SW 1271 (cell line): ENCODE measurements around the gene TRIM6.
"Not testable (repeated sequence)": the region's sequence is repeated elsewhere in the genome, so short reads cannot be mapped to it uniquely, and the experiment has no call there.

ENCODE experiments used
- DNase-seq, 2 experiments: peaks; one replicate each; lab custom pipeline; 2025; lab: John Stamatoyannopoulos, UW

Gene TRIM6, protein sequence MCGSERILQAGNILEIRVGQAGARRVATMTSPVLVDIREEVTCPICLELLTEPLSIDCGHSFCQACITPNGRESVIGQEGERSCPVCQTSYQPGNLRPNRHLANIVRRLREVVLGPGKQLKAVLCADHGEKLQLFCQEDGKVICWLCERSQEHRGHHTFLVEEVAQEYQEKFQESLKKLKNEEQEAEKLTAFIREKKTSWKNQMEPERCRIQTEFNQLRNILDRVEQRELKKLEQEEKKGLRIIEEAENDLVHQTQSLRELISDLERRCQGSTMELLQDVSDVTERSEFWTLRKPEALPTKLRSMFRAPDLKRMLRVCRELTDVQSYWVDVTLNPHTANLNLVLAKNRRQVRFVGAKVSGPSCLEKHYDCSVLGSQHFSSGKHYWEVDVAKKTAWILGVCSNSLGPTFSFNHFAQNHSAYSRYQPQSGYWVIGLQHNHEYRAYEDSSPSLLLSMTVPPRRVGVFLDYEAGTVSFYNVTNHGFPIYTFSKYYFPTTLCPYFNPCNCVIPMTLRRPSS

DNA sequence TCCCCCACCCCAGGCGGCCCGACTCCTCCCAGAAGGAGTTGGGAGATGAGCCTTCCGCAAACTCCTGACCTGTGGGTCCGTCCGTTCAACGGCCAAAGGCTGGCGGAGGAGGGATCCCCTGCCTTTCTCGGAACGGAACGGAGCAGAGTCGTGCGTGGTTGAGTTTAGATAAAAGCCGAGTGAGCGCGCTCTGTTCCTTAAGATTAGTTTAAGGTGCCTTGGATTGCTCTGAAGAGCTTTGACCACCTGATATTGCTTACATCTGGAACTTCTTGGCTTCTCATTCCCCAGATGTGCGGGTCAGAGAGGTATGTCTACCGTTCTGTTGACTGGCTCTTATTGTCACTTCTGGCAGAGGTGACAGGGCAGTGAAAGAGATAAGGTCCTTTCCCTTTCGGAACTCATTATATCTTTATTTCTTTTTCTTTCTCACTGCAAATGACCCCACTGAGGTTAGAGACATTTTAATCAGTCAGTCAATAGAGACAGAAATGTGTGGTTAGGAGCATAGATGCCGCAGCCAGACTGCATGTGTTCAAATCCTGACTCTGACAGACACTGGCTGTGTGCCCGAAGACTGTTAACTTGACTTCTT is at the start of gene TRIM6:
TRIM6 (plus strand) TSS at position 31 of the 595 bp plus-strand sequence; CDS start at position 292, 261 bp downstream.
- DNase-seq = no peak

DNA sequence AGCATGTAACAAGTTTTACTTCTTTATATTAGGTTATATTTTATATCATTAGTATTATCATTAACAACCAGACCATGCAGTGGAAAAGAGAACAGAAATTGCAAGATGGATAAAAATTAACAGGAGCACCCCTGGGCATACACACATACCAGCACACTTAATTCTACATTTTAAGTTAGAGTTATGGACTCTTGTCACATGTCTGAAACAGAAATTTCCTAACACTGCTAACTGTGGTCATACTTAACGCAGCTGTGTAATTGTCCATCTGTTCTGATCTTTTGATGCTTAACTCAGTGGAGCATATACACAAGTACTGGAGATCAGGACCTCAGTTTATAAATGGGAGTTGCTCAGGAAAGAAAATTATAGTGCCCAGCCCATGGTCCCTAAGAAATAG is 48.5 kb upstream of the TRIM6 start:
- no peak for DNase-seq

DNA sequence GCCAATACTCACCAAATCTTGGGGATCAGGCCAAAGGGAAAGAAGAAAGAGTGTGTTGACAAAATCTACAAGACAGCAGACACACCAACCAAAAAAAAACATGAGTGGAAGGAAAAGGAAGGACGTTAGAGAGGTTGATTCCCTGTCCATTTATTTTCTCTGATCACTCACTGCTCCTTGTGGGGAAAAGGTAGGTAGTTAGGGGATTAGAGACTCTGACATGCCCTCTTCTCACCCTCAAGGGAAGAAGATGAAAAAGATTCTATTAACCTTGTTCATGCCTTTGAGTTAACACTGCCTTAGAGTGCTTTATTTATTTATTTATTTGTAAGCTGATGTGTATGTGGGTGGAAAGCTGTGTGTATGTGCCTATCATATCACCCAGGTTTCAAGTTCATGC is 48.0 kb upstream of the TRIM6 start, which contains the start of gene OR52H1:
OR52H1 (minus strand) TSS at position 101 of the 400 bp plus-strand sequence. CDS start 3,035 bp downstream, outside the sequence.
- no peak for DNase-seq

DNA sequence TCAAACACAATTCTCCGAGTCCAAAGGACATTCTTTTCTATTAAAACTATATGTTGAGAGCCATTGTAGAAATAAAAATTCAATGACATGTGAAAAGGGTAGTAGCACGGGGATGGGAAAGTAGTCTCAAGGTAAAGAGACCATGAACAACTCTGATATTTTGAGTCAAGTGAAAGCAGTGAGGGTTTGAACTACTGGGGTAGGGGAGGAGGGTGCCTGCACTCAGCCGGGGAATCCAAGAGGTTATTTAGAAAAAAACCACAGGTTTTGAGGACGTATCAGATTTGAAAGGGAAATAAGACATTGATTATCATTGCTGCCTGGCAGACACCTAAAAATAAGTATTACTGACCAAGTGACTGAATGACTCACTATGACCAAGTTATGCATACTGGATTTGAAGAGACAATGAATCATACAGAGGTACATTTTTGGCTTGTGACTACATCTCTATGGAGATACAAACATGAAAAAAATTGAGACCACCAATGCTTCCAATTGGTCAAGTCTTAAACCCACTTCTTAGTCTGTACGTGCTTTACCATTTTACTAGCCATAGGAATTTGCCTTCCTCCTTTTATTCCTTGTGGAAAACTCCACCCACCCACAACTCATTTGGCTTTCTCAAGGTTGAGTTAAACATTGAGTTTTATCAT is 45.9 kb upstream of the TRIM6 start:
- peak in 1 of 2 experiments; percentile 65 for DNase-seq

DNA sequence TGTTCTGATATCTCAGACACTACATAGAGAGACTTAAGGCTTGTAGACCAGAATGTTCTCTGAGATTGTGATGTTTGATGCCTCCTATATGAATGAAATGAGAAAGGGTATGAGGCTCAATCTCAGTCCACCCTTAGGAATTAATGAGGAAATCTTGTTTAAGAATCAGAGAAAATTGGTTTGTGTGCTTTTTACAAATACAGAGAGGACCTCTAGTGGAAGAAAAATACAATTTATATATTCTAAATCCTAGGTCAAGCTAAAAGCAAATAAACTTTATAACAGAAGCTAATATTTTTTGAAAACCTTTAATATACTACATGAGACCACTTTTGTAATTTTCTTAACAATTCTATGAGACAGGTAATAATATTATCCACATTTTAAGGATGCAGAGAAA is 43.1 kb upstream of the TRIM6 start:
- peak in 1 of 2 experiments; percentile 12 for DNase-seq

DNA sequence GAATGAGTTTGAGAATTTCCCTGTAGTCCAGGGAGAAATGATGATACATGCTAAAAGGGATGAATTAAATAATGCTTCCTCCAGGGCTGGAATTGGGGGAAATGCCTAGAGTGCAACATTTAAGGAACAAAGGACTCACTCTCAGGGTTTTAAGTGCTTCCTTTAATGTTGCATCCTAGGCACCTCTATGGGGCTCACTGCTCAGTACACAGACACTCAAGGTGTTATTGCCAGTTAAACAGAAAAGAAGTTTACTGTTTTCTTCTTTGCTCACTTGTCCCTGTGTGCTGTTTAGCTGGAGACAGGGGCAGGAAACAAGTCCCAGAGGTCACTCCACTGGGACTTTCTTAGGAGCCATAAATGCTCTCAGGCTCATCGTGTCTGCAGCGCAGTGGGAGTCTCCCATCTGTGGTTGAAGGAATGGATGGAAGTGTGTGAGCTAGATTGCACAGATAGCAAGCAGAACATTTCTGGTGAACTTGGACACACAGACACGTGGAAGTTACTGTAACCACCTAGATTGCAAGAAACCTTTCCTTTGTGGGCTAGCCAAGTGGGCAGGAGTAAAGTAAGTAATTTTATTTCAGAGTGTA is 39.7 kb upstream of the TRIM6 start:
- no peak for DNase-seq

DNA sequence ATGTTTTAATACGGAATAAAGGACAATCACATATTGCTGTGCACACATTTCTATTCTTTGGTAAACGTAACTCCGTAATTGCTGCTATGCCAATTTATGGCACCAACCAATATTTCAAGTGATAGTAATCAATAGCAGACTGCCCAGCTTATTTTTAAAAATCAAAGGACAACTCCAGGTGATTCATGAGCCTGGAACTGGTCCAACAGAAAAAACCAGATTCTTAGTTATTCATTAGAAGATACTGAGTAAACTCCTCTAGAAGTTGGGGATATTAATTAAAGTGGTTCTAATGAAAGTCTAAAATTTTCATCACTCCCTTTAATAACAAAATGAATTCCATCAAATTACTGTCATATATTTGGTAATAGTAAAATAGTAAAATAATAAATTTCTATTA is 38.7 kb upstream of the TRIM6 start:
- no peak for DNase-seq

DNA sequence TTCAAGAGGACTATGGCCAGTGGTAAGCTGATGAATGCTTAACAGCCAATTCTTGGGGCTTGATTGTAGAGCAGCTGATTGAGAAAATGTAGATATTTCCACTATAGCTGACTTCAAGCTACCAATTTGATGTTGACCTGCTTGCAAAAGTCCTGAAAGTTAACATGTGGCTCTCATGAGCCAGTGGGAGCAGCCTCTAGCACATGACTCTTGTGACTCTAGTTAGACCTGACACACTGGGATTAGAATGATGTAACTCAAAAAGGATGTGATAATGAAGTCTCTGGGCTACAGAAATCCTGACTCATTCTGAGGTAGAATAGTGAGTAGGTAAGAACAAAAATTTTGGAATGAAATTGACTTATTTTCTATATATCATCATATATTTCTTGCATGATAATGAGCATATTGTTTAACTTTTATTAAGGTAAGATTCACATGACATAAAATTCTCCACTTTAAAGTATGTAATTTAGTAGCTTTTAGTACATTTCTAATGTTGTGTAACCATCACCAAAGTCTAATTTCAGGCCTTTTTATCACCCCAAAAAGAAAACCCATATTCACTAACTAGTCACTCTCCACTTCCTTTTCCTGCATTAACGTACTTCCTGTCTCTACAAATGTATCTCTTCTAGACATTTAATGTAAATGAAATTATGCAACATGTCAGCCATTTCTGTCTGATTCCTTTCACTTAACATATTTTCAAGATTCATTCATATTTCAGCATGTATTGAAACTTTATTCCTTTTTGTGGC is 32.0 kb upstream of the TRIM6 start:
- no peak for DNase-seq

DNA sequence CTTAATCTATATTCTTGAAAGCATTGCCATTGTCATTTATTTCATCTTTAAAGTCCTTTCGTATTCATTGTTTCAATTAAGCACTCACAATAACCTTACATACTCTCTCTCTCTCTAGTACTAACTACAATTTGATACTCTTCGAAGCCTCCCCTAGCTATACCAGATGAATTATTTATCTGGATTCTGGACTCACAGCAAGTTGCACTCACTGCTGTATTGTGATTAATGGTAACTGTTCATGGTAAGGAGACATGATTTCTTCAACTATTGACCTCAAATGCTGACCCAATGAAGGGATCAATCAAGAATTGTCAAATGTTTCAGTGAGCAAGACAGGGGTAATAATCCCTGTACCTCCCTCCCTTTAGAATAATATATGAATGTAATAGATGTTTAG is 21.8 kb upstream of the TRIM6 start:
- DNase-seq = no peak

DNA sequence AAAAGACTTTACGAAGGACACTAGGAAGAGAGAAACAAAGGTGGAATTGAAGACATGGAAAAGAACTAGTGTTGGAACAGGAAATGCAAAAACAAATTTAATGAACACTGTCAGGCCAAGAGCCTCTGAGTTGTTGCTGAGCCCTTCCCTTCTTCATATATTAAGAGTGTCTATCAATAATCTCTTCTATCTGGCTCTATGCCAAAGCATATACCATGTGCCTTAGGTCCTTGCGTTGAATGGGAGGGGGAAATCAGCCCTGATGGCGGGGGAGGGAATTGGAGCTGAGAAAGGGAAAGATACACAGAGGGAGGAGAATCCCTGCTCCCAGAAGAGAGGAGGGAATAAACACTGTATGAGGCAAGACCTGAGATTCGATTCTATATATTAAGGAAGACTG is 21.3 kb upstream of the TRIM6 start:
- no peak for DNase-seq

DNA sequence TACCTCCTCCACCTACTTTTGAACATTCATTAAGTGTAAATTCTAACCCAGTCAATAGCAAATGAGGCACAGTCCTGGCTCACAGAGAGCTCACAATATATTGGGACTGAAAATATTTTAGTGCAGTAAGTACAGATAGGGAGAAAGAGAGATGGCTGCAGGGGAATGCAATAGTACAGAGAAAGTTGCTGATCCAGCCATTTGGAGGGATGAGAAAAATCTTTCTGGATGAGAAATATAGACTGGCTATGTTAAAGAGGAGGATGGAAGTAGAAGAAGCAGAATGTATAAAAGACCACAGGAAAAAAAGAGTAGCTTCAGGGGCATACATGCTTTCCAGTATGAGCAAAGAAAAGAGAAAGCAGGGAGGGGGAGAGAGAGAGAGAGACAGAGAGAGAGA is 19.3 kb upstream of the TRIM6 start:
- no peak for DNase-seq

DNA sequence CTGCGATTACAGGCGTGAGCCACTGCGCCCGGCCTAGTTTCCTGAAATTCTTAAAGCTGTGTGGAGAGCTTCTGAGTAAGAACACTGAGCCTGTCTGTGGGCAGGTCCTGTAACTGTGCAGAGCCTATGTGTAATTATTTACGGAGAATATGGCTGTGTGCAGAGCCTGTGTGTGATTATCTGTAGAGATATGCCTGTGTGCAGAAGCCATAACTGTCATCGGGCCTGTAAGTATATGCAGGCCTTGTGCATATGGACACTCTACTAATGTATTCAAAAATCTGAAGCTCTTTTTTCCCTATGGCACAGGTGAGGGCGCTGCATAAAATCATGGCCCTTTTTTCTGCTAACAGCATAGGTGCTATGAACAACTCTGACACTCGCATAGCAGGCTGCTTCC is 15.9 kb upstream of the TRIM6 start, which contains the start of gene OR52B6:
OR52B6 (plus strand) TSS at position 301 of the 400 bp plus-strand sequence; CDS start at position 301, 0 bp downstream.
- no peak for DNase-seq

DNA sequence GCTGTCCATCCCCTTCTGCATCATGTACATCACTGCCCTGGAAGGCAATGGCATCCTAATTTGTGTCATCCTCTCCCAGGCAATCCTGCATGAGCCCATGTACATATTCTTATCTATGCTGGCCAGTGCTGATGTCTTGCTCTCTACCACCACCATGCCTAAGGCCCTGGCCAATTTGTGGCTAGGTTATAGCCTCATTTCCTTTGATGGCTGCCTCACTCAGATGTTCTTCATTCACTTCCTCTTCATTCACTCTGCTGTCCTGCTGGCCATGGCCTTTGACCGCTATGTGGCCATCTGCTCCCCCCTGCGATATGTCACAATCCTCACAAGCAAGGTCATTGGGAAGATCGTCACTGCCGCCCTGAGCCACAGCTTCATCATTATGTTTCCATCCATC is 15.4 kb upstream of the TRIM6 start:
- no peak for DNase-seq

DNA sequence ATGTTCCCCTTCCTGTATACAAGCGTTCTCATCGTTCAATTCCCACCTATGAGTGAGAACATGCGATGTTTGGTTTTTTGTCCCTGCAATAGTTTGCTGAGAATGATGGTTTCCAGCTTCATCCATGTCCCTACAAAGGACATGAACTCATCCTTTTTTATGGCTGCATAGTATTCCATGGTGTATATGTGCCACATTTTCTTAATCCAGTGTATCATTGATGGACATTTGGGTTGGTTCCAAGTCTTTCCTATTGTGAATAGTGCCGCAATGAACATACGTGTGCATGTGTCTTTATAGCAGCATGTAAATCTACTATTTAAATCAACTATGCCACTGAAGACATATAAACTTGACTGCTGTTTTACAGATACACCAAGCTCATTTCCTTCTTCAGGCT is 12.0 kb upstream of the TRIM6 start:
- DNase-seq = not testable (repeated sequence)

DNA sequence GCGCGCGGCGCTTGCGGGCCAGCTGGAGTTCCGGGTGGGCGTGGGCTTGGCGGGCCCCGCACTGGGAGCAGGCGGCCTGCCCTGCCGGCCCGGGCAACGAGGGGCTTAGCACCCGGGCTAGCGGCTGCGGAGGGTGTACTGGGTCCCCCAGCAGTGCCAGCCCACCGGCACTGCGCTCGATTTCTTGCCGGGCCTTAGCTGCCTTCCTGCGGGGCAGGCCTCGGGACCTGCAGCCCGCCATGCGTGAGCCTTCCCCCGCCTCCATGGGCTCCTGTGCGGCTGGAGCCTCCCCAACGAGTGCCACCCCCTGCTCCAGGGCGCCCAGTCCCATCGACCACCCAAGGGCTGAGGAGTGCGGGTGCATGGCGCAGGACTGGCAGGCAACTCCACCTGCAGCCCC is 6.5 kb upstream of the TRIM6 start:
- not testable (repeated sequence) for DNase-seq

DNA sequence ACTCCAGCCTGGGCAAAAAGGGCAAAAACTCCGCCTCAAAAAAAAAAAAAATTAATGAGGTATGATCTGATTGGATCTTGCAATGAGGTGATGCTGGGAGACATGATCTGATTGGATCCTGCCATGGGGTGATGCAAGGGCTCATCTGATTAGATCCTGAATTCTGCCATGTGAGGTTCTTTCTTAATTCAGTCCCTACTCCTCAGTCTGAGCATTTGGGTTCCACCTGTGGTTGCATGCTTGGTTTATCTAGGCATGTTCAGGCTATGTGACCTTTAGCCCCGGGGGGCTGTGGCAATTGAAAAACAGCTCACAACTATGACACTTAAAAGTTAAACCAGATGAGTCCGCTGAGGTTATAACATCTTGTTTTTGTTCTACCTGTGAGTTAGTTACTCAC is 4.8 kb upstream of the TRIM6 start:
- DNase-seq = no peak

DNA sequence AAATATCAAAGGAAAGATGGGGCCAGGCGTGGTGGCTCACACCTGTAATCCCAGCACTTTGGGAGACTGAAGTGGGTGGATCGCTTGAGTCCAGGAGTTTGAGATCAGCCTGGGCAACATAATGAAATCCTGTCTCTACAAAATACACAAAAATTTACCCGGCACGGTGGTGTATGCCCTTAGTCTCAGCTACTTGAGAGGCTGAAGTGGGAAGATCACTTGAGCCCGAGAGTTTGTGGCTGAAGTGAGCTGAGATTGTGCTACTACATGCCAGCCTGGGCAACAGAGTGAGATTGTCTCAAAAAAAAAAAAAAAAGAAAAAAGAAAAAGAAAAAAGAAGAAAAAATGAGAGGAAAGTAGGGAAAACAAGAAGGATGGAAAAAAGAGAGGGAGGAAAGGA is 3.8 kb upstream of the TRIM6 start:
- DNase-seq = no peak

DNA sequence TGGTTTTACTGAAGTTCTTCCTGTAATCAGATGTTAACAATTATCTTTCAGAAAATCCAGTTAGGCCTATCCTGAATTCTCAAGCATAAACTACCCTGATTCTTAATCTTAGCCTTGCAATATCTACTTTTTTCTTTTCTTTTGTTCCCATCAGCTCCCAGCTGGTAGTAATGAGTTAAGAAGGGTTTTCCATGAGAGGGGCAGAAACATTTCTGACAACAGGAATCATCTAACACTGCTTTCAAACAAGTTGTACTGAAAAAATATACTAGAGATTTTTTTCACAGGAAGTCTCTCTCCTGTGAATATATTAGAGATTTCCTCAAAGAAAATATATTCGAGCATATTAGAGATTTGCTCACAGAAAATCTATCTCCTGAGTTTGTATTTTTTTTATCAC is 3.3 kb upstream of the TRIM6 start:
- no peak for DNase-seq

DNA sequence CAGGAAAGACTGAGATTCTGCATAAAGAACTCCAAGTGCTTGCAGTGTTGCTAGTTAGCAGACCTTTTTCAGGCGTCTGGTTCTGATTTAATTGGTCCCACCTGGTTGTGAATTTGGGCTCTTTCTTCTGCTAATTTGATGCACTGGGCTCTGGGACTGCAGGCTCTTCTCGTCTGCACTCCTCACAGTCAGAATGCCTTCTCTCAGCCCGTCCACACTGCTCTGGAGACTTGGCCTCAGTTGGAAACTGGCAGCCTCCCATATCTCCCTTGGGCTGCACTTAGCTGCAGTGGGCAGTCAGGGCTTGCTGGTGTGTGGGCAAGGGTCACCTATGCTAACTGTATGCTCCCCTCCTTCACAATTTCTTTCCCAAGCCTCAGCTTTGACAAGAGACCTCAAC is 1.5 kb downstream of the TRIM6 start:
- DNase-seq = no peak

DNA sequence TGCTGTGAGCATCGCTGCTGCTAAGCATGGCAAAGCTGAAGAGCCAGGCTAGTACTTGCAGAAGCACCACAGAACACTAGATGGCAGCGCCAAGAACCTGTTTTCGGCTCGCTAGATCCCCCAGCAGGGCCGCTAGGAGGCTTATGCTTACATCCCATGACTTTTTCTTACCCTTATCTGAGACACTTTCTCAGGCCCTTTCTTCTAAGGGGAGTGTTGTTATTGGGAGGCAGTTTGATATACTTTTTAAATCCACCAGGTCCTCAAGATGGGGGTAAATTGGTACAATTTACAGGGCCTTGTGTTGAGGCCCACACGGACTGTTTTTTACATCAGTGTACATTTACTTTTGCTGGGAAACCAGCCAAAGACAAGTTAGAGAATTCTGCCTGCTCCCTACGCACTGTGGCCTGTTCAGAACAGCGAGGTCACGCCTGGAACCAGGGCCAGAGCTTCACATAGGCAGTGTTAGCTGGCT is 4.0 kb downstream of the TRIM6 start:
- DNase-seq = peak; percentile 10 to 23

DNA sequence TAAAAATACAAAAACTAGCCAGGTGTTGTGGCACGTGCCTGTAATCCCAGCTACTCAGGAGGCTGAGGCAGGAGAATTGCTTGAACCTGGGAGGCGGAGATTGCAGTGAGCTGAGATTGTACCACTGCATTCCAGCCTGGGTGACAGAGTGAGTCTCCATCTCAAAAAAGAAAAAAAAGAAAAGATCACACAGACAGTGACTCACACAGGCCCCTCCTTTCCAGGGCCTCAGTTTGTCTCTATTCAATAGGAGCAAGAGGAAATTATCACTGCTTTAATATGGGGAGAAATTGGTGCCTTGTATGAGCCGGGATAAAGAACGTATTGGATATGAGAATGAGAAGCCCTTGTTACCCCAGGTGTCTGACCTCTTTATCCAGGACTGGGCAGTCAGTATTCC is 6.4 kb downstream of the TRIM6 start:
- not testable (repeated sequence) for DNase-seq
